Panc1 (cell line): ENCODE data around the gene SH3BP1. TPM values are rescaled to one million over a fixed set of nuclear protein-coding genes. Genes with fewer than 3 reads are reported as not detected.

Source experiments
- ATAC-seq: fragments of 200-7000 bp; cut with Tn5 transposase; 2 replicates; pipeline ENCODE4 v1.9.1; 2020; ENCODE audit warnings: mild to moderate bottlenecking, moderate library complexity
- BruUV-seq: library from RNA; stranded (reverse); fragments of 400-500 nt; replicated peaks from 2 replicates; lab custom pipeline; 2021; lab: Mats Ljungman, UMichigan
- CTCF ChIA-PET: fragments of 300-600 bp; sonication (Branson Sonifier 250); formaldehyde crosslinking; loops from one replicate; lab custom pipeline; 2022; ENCODE audit warnings: antibody characterized with exemption; lab: Charles Lee
- POLR2A ChIA-PET: fragments of 300-600 bp; sonication (Branson Sonifier 250); formaldehyde crosslinking; loops from one replicate; lab custom pipeline; 2022; ENCODE audit warnings: antibody characterized with exemption; lab: Charles Lee
- DNase-seq: peaks from one replicate; pipeline ENCODE4 v3.0.0-alpha.2; 2010; ENCODE audit warnings: low read depth, low spot score
- H3K27ac ChIP-seq: 2 replicates; pipeline ENCODE4 v1.5.1; 2011; ENCODE audit warnings: mild to moderate bottlenecking, low read length, inconsistent platforms
- H3K27me3 ChIP-seq: fragments of 200-500 bp; sonication (Bioruptor generic); 2 replicates; pipeline ENCODE4 v1.6.0; 2014; ENCODE audit warnings: low read length, inconsistent platforms; ENCODE audit not compliant: control insufficient read depth, insufficient read depth
- H3K36me3 ChIP-seq: fragments of 200-500 bp; sonication (Bioruptor generic); 2 replicates; pipeline ENCODE4 v1.5.1; 2014; ENCODE audit warnings: inconsistent platforms, mild to moderate bottlenecking, low read length, moderate library complexity; ENCODE audit not compliant: control insufficient read depth, insufficient read depth
- H3K4me1 ChIP-seq: 2 replicates; pipeline ENCODE4 v1.5.1; 2011; ENCODE audit warnings: inconsistent platforms, mild to moderate bottlenecking, low read length, moderate library complexity; ENCODE audit not compliant: control insufficient read depth, insufficient read depth
- H3K4me3 ChIP-seq, 2 experiments: 2 replicates each; pipeline ENCODE4 v1.5.1; 2011 to 2012; ENCODE audit warnings: low read depth in 2 of 2, low read length in 2 of 2, mild to moderate bottlenecking in 2 of 2, inconsistent platforms in 1 of 2, moderate library complexity in 1 of 2
- H3K9me3 ChIP-seq: fragments of 200-500 bp; sonication (Bioruptor generic); 2 replicates; pipeline ENCODE4 v1.5.1; 2014; ENCODE audit warnings: low read depth, mild to moderate bottlenecking, inconsistent platforms, low read length, moderate library complexity; ENCODE audit not compliant: control insufficient read depth, insufficient read depth
- CTCF ChIP-seq: fragments of 450-650 bp; IDR thresholded peaks from 2 replicates; pipeline ENCODE4 v1.5.1; 2017; ENCODE audit warnings: mild to moderate bottlenecking
- POLR2AphosphoS5 ChIP-seq: IDR thresholded peaks from 2 replicates; pipeline ENCODE4 v1.6.1; 2012; ENCODE audit warnings: mild to moderate bottlenecking, low read depth, low read length, moderate library complexity
- REST ChIP-seq, 2 experiments: IDR thresholded peaks; 2 replicates each; pipeline ENCODE4 v1.6.1; 2011 to 2012; ENCODE audit warnings: low read depth in 2 of 2, control low read depth in 1 of 2, low read length in 1 of 2, mild to moderate bottlenecking in 1 of 2, moderate library complexity in 1 of 2; ENCODE audit not compliant: insufficient read depth in 1 of 2
- SIN3A ChIP-seq: IDR thresholded peaks from 2 replicates; pipeline ENCODE4 v1.6.1; 2012; ENCODE audit warnings: low read depth, mild to moderate bottlenecking, low read length, moderate library complexity, borderline replicate concordance; ENCODE audit not compliant: insufficient read depth
- TCF7L2 ChIP-seq: IDR thresholded peaks from 2 replicates; pipeline ENCODE4 v1.6.1; 2011; ENCODE audit warnings: mild to moderate bottlenecking, low read depth, low read length, inconsistent platforms
- in situ Hi-C: cut with HindIII; loops from 2 replicates; pipeline ENCODE4 v1.10.0; 2016; ENCODE audit warnings: low sequenced_read_pairs, low pct_unique_long_range_greater_than_20kb
- intact Hi-C: fragments of 100-400 bp; cut with micrococcal nuclease; formaldehyde crosslinking; loops from one replicate; pipeline ENCODE4 v1.10.0; 2022; ENCODE audit not compliant: unreplicated experiment
- total RNA-seq: library from RNA; stranded (reverse); gene quantifications from one replicate; pipeline ENCODE4 v1.2.1, GENCODE V29; 2021; ENCODE audit not compliant: unreplicated experiment

Gene SH3BP1
- total RNA-seq, 1 experiment from 2014 or later = 6.8 TPM

- no peaks in the 10 kb centered on the region for H3K27me3 ChIP-seq
- no peaks in the 10 kb centered on the region for H3K36me3 ChIP-seq
- H3K4me1 ChIP-seq = peaks cover 17% of the 10 kb centered on the region
- ATAC-seq (no peak), DNase-seq (no peak)
- H3K9me3 ChIP-seq = no peaks in the 10 kb centered on the region
- TF ChIP-seq POLR2AphosphoS5 (no peak), SIN3A (no peak), TCF7L2 (no peak), REST (IDR thresholded peaks at IDR 0.05; ENCODE audit: insufficient read depth in 1 of 2, low read depth in 2 of 2, low read length in 1 of 2) (no peak), CTCF (no peak)
- POLR2A ChIA-PET = no interaction called here
- H3K27ac ChIP-seq = no peak overlapping the region
- CTCF ChIA-PET = interaction anchor here (0.6 kb wide), 1 partner anchor 69 kb away, joined by 18 read pairs; no protein-coding TSS in a partner anchor
- in situ Hi-C loops (no loop called here), intact Hi-C loops (no loop called here)
- H3K4me3 ChIP-seq = no peak overlapping the region
- BruUV-seq = no TSS peak
Observed at GRCh38 chr22:37664249-37665101, 25.0 kb downstream of the SH3BP1 start.

GRCh38 chr22:37665487-37665886 lies 26.0 kb downstream of the SH3BP1 start:
- POLR2A ChIA-PET = no interaction called here
- Histone ChIP-seq H3K27ac (no peak overlapping the region), H3K36me3 (no peaks in the 10 kb centered on the region), H3K4me1 (peaks cover 11% of the 10 kb centered on the region), H3K9me3 (no peaks in the 10 kb centered on the region), H3K4me3 (no peak overlapping the region), H3K27me3 (no peaks in the 10 kb centered on the region)
- ATAC-seq (no peak), DNase-seq (no peak)
- in situ Hi-C loops (no loop called here), intact Hi-C loops (no loop called here)
- no TSS peak for BruUV-seq
- TF ChIP-seq CTCF = no peak
- no peak for TF ChIP-seq SIN3A
- no peak for TF ChIP-seq REST (IDR thresholded peaks at IDR 0.05; ENCODE audit: insufficient read depth in 1 of 2, low read depth in 2 of 2, low read length in 1 of 2)
- no peak for TF ChIP-seq POLR2AphosphoS5
- no peak for TF ChIP-seq TCF7L2
- CTCF ChIA-PET = no interaction called here
